GM12878 (cell line): Measurements from ENCODE around the gene FOXRED2. TPM values are rescaled to one million over a fixed set of nuclear protein-coding genes. Genes with fewer than 3 reads are reported as not detected.

Experiments used
- EGR1 ChIP-seq, 2 experiments: IDR thresholded peaks; 1 replicate in 1 of 2; 2 replicates in 1 of 2; pipeline ENCODE4 v1.6.1; 2011 to 2012; ENCODE audit warnings: low read depth in 2 of 2, low read length in 2 of 2, borderline replicate concordance in 1 of 2, mild to moderate bottlenecking in 1 of 2, moderate library complexity in 1 of 2
- HDAC6 ChIP-seq: fragments of 200-600 bp; sonication (generic); IDR thresholded peaks from one replicate; pipeline ENCODE4 v1.8.0; 2017; ENCODE audit warnings: antibody characterized with exemption; ENCODE audit not compliant: unreplicated experiment
- PAX8 ChIP-seq: fragments of 450-650 bp; IDR thresholded peaks from 2 replicates; pipeline ENCODE4 v1.6.1; 2017; ENCODE audit warnings: mild to moderate bottlenecking, moderate library complexity
- WRNIP1 ChIP-seq: IDR thresholded peaks from 2 replicates; pipeline ENCODE4 v1.6.1; 2011; ENCODE audit warnings: low read depth, low read length, improper control_type of control experiment, borderline replicate concordance
- polyA plus RNA-seq, 11 experiments: library from polyadenylated mRNA; depleted of rRNA in 4 of 11; unstranded in 6 of 11; stranded (reverse) in 5 of 11; fragments of >200 nt; fragmentation: Nextera tagmentation in 4 of 11; fragmentation: Illumina TruSeq in 1 of 11; extraction: Ambion mirVana in 4 of 11; extraction: Trizol in 1 of 11; gene quantifications; 1 replicate in 1 of 11; 2 replicates in 10 of 11; pipeline versions ENCODE4 v1.2.1 to v1.2.3, GENCODE V29; 2011 to 2016; ENCODE audit warnings: inconsistent platforms in 2 of 11, missing spikeins in 2 of 11, low read depth in 1 of 11
- total RNA-seq, 4 experiments: library from RNA; depleted of rRNA in 3 of 4; stranded (reverse); fragments of >200 nt in 3 of 4; fragmentation: Illumina TruSeq in 1 of 4; extraction: Trizol in 1 of 4; gene quantifications; 2 replicates each; pipeline versions ENCODE4 v1.2.1 to v1.2.3, GENCODE V29; 2013 to 2021
- TF ChIP-seq, protein P1 (sequence below): fragments of 450-650 bp; IDR thresholded peaks from 2 replicates; pipeline ENCODE4 v1.6.1; 2016; ENCODE audit warnings: mild to moderate bottlenecking, moderate library complexity, borderline replicate concordance
- TF ChIP-seq, protein P2 (sequence below): fragments of 450-650 bp; IDR thresholded peaks from 2 replicates; pipeline ENCODE4 v1.6.1; 2014; ENCODE audit warnings: mild to moderate bottlenecking
- TF ChIP-seq, protein P3 (sequence below): IDR thresholded peaks from 2 replicates; pipeline ENCODE4 v1.6.1; 2012; ENCODE audit warnings: improper control_type of control experiment, low read depth, low read length; ENCODE audit not compliant: insufficient replicate concordance
- TF ChIP-seq, protein P4 (sequence below): fragments of 450-650 bp; IDR thresholded peaks from 2 replicates; pipeline ENCODE4 v1.6.1; 2017; ENCODE audit warnings: antibody characterized with exemption, mild to moderate bottlenecking, moderate library complexity
- TF ChIP-seq, protein P5 (sequence below): IDR thresholded peaks from 2 replicates; pipeline ENCODE4 v1.6.1; 2012; ENCODE audit warnings: mild to moderate bottlenecking, low read depth, low read length

Gene FOXRED2
- total and polyA plus RNA-seq, 10 of the 15 experiments (the other 5 are each of a cell fraction or from before 2014, with no cell fraction given) = 1.8 to 28.8 (median 7.6) TPM

DNA sequence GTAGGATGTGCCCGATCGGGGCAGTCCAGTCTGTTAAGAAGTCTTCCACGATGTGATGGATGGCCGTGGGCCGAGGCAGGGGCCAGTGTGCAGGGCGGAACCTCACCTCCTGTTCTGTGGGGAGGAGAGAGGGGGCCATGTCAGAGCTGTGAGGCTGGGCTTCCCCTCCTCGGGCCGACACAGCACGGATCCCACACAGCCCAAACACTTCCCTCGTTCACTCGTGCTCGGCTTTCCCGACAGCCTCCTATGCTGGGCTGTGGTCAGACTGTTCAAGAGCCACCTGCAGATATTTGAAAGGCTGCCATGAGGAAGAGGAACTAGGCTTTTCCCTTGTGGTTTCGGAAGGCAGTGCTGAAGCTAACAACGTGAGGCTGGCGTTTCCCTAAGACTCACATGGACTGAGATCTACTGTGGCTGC lies 13.1 kb downstream of the FOXRED2 start (continued):
- TF ChIP-seq, protein P1, sequence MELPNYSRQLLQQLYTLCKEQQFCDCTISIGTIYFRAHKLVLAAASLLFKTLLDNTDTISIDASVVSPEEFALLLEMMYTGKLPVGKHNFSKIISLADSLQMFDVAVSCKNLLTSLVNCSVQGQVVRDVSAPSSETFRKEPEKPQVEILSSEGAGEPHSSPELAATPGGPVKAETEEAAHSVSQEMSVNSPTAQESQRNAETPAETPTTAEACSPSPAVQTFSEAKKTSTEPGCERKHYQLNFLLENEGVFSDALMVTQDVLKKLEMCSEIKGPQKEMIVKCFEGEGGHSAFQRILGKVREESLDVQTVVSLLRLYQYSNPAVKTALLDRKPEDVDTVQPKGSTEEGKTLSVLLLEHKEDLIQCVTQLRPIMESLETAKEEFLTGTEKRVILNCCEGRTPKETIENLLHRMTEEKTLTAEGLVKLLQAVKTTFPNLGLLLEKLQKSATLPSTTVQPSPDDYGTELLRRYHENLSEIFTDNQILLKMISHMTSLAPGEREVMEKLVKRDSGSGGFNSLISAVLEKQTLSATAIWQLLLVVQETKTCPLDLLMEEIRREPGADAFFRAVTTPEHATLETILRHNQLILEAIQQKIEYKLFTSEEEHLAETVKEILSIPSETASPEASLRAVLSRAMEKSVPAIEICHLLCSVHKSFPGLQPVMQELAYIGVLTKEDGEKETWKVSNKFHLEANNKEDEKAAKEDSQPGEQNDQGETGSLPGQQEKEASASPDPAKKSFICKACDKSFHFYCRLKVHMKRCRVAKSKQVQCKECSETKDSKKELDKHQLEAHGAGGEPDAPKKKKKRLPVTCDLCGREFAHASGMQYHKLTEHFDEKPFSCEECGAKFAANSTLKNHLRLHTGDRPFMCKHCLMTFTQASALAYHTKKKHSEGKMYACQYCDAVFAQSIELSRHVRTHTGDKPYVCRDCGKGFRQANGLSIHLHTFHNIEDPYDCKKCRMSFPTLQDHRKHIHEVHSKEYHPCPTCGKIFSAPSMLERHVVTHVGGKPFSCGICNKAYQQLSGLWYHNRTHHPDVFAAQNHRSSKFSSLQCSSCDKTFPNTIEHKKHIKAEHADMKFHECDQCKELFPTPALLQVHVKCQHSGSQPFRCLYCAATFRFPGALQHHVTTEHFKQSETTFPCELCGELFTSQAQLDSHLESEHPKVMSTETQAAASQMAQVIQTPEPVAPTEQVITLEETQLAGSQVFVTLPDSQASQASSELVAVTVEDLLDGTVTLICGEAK = no peak
- TF ChIP-seq, protein P2, sequence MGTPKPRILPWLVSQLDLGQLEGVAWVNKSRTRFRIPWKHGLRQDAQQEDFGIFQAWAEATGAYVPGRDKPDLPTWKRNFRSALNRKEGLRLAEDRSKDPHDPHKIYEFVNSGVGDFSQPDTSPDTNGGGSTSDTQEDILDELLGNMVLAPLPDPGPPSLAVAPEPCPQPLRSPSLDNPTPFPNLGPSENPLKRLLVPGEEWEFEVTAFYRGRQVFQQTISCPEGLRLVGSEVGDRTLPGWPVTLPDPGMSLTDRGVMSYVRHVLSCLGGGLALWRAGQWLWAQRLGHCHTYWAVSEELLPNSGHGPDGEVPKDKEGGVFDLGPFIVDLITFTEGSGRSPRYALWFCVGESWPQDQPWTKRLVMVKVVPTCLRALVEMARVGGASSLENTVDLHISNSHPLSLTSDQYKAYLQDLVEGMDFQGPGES = no peak
- TF ChIP-seq, protein P3, sequence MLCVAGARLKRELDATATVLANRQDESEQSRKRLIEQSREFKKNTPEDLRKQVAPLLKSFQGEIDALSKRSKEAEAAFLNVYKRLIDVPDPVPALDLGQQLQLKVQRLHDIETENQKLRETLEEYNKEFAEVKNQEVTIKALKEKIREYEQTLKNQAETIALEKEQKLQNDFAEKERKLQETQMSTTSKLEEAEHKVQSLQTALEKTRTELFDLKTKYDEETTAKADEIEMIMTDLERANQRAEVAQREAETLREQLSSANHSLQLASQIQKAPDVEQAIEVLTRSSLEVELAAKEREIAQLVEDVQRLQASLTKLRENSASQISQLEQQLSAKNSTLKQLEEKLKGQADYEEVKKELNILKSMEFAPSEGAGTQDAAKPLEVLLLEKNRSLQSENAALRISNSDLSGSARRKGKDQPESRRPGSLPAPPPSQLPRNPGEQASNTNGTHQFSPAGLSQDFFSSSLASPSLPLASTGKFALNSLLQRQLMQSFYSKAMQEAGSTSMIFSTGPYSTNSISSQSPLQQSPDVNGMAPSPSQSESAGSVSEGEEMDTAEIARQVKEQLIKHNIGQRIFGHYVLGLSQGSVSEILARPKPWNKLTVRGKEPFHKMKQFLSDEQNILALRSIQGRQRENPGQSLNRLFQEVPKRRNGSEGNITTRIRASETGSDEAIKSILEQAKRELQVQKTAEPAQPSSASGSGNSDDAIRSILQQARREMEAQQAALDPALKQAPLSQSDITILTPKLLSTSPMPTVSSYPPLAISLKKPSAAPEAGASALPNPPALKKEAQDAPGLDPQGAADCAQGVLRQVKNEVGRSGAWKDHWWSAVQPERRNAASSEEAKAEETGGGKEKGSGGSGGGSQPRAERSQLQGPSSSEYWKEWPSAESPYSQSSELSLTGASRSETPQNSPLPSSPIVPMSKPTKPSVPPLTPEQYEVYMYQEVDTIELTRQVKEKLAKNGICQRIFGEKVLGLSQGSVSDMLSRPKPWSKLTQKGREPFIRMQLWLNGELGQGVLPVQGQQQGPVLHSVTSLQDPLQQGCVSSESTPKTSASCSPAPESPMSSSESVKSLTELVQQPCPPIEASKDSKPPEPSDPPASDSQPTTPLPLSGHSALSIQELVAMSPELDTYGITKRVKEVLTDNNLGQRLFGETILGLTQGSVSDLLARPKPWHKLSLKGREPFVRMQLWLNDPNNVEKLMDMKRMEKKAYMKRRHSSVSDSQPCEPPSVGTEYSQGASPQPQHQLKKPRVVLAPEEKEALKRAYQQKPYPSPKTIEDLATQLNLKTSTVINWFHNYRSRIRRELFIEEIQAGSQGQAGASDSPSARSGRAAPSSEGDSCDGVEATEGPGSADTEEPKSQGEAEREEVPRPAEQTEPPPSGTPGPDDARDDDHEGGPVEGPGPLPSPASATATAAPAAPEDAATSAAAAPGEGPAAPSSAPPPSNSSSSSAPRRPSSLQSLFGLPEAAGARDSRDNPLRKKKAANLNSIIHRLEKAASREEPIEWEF = no peak
- TF ChIP-seq WRNIP1 (no peak), EGR1 (IDR thresholded peaks at IDR 0.05; ENCODE audit: borderline replicate concordance in 1 of 2, low read depth in 2 of 2, low read length in 2 of 2) (no peak), PAX8 (no peak), HDAC6 (no peak)
- TF ChIP-seq, protein P4, sequence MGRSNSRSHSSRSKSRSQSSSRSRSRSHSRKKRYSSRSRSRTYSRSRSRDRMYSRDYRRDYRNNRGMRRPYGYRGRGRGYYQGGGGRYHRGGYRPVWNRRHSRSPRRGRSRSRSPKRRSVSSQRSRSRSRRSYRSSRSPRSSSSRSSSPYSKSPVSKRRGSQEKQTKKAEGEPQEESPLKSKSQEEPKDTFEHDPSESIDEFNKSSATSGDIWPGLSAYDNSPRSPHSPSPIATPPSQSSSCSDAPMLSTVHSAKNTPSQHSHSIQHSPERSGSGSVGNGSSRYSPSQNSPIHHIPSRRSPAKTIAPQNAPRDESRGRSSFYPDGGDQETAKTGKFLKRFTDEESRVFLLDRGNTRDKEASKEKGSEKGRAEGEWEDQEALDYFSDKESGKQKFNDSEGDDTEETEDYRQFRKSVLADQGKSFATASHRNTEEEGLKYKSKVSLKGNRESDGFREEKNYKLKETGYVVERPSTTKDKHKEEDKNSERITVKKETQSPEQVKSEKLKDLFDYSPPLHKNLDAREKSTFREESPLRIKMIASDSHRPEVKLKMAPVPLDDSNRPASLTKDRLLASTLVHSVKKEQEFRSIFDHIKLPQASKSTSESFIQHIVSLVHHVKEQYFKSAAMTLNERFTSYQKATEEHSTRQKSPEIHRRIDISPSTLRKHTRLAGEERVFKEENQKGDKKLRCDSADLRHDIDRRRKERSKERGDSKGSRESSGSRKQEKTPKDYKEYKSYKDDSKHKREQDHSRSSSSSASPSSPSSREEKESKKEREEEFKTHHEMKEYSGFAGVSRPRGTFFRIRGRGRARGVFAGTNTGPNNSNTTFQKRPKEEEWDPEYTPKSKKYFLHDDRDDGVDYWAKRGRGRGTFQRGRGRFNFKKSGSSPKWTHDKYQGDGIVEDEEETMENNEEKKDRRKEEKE = no peak
- TF ChIP-seq, protein P5, sequence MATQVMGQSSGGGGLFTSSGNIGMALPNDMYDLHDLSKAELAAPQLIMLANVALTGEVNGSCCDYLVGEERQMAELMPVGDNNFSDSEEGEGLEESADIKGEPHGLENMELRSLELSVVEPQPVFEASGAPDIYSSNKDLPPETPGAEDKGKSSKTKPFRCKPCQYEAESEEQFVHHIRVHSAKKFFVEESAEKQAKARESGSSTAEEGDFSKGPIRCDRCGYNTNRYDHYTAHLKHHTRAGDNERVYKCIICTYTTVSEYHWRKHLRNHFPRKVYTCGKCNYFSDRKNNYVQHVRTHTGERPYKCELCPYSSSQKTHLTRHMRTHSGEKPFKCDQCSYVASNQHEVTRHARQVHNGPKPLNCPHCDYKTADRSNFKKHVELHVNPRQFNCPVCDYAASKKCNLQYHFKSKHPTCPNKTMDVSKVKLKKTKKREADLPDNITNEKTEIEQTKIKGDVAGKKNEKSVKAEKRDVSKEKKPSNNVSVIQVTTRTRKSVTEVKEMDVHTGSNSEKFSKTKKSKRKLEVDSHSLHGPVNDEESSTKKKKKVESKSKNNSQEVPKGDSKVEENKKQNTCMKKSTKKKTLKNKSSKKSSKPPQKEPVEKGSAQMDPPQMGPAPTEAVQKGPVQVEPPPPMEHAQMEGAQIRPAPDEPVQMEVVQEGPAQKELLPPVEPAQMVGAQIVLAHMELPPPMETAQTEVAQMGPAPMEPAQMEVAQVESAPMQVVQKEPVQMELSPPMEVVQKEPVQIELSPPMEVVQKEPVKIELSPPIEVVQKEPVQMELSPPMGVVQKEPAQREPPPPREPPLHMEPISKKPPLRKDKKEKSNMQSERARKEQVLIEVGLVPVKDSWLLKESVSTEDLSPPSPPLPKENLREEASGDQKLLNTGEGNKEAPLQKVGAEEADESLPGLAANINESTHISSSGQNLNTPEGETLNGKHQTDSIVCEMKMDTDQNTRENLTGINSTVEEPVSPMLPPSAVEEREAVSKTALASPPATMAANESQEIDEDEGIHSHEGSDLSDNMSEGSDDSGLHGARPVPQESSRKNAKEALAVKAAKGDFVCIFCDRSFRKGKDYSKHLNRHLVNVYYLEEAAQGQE = no peak
